Bronchial epithelial cell (primary cell): ENCODE measurements around the gene SLC4A5. TPM values are rescaled to one million over a fixed set of nuclear protein-coding genes. Genes with fewer than 3 reads are reported as not detected.
"Not testable (repeated sequence)": the region's sequence is repeated elsewhere in the genome, so short reads cannot be mapped to it uniquely, and the experiment has no call there.

Experiments used
- DNase-seq: peaks from one replicate; pipeline ENCODE4 v3.0.0-alpha.2; 2010; ENCODE audit warnings: low read depth
- FAIRE-seq: peaks from 2 replicates; lab custom pipeline; 2011; peaks lifted over from hg19 to GRCh38; lab: Jason Lieb, UNC
- H3K27me3 ChIP-seq: 2 replicates; pipeline ENCODE4 v1.5.1; 2011; ENCODE audit warnings: low read length; ENCODE audit not compliant: control insufficient read depth, insufficient read depth
- H3K36me3 ChIP-seq: 2 replicates; pipeline ENCODE4 v1.5.1; 2011; ENCODE audit warnings: low read length; ENCODE audit not compliant: control insufficient read depth, insufficient read depth
- H3K4me3 ChIP-seq: 2 replicates; pipeline ENCODE4 v1.5.1; 2011; ENCODE audit warnings: mild to moderate bottlenecking, low read depth, low read length, control low read depth
- total RNA-seq: library from RNA; depleted of rRNA; stranded (reverse); fragments of >200 nt; gene quantifications from 2 replicates; pipeline ENCODE4 v1.2.1, GENCODE V29; 2014
- TF ChIP-seq, protein P1 (sequence below): IDR thresholded peaks from 2 replicates; pipeline ENCODE4 v1.5.1; 2011; ENCODE audit warnings: mild to moderate bottlenecking, moderate library complexity, low read length, control low read depth, inconsistent platforms; ENCODE audit not compliant: insufficient read depth, severe bottlenecking

The SLC4A5 gene
- total RNA-seq, 1 donor from 2014 or later = under 0.01 TPM

DNA sequence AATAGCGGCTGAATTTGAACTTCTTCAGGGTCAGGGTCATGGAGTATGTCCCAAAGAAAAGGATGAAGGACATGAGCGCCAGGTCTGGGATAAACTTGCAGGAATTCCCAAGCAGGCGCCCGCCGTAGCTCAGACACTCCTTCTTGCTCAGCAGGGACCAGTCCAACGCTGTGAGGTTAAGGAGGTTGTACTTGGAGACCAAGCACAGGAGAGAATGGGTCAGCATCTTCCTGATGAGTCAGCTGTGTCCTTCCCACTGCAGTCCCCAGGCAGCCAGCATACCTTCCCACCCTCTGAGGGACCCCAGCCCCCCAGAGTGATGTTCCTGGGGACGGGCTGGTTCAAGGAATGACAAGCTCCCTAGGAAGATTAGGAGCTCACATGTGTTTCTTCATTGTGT, 103.9 kb downstream of the SLC4A5 start:
- Histone ChIP-seq H3K4me3 (no peak overlapping the region), H3K36me3 (no peaks in the 10 kb centered on the region), H3K27me3 (peaks cover 2% of the 10 kb centered on the region)
- no peak for DNase-seq
- FAIRE-seq = no peak
- TF ChIP-seq, protein P1, sequence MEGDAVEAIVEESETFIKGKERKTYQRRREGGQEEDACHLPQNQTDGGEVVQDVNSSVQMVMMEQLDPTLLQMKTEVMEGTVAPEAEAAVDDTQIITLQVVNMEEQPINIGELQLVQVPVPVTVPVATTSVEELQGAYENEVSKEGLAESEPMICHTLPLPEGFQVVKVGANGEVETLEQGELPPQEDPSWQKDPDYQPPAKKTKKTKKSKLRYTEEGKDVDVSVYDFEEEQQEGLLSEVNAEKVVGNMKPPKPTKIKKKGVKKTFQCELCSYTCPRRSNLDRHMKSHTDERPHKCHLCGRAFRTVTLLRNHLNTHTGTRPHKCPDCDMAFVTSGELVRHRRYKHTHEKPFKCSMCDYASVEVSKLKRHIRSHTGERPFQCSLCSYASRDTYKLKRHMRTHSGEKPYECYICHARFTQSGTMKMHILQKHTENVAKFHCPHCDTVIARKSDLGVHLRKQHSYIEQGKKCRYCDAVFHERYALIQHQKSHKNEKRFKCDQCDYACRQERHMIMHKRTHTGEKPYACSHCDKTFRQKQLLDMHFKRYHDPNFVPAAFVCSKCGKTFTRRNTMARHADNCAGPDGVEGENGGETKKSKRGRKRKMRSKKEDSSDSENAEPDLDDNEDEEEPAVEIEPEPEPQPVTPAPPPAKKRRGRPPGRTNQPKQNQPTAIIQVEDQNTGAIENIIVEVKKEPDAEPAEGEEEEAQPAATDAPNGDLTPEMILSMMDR = no peak

DNA sequence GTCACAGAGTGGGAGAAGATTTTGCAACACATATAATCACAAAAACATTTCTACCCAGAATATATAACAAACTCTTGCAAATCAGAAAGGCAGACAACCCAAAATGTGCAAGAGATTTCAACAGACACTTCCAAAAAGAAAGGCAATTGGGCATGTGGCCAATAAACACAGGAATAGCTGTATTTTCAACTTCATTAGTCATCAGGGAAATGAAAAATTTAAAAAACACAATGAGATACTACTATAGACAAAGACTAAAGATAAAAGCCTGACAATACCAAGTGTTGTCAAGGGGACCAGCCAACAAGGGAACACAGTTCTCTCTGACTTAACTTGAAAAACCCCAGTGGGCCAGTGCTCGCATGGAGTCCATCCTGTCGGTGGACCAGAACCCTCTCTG, 104.3 kb downstream of the SLC4A5 start:
- TF ChIP-seq, protein P1 = no peak
- peaks cover 2% of the 10 kb centered on the region for H3K27me3 ChIP-seq
- no peaks in the 10 kb centered on the region for H3K36me3 ChIP-seq
- DNase-seq = peak; percentile 59
- no peak for FAIRE-seq
- H3K4me3 ChIP-seq = no peak overlapping the region

DNA sequence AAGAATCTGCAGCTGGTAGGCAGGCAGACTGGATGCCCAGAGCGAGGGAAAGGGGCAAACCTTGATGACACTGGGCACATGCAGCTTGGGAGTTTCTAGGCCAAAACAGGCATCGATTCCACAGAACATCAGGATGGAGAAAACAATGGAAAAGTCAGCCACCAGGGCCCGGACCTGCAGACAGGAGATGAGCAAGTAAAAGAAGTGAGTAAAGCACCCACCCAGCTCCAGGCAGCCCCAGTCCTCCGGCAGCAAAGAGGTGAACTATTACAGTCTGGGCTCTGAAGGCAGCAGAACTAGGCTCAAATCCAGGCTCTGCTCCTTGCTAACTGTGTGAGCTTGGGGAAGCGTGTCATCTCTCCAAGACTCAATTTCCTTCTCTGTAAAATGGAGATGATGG, 108.2 kb downstream of the SLC4A5 start:
- no peak for FAIRE-seq
- no peak overlapping the region for H3K4me3 ChIP-seq

DNA sequence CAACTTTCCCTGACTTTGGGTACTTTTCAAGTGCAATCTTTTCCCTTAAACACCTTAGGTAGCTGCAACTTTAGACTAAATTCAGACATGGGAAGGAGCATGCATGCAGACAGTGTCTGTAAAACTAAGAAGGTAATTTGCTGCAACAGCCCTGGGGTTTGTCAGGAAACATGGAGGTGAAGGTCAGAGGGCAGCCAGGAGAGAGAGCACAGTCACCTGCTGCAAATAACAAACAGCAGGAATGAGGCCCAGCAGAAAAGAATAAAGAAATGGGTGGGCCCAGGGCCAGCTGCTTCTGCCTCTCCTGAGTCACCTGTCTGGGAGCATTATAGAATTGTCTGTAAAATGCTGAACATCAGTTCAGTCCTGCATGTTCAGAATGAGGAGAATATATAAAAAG, 109.6 kb downstream of the SLC4A5 start:
- FAIRE-seq = no peak
- H3K4me3 ChIP-seq = no peak overlapping the region
- H3K36me3 ChIP-seq = no peaks in the 10 kb centered on the region
- TF ChIP-seq, protein P1 = no peak
- peaks cover 2% of the 10 kb centered on the region for H3K27me3 ChIP-seq
- DNase-seq = no peak

More for the DNA sequence above, 108.2 kb downstream of the SLC4A5 start:
- TF ChIP-seq, protein P1 = no peak
- DNase-seq = no peak
- peaks cover 2% of the 10 kb centered on the region for H3K27me3 ChIP-seq
- no peaks in the 10 kb centered on the region for H3K36me3 ChIP-seq

DNA sequence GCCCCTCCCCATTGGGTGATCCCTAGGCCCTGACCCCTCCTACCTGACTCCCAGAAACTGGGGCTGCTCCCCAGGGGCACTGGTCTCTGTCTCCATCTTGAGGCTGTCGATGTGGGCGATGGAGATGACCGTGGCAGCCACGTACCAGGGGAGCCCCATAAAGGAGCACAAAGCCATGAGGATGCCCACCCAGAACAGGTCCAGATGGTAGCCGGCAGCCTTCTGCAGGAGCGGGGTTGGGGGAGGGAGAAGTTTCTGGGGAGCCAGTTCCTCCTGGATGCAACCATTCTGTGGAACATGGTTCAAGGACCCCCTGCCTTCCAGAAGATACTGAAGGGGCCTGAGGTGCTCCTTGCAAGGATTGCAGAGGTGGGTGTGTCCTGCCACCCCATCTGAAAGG, 110.8 kb downstream of the SLC4A5 start:
- TF ChIP-seq, protein P1 = no peak
- FAIRE-seq (no peak), DNase-seq (no peak)
- Histone ChIP-seq H3K36me3 (no peaks in the 10 kb centered on the region), H3K4me3 (no peak overlapping the region), H3K27me3 (peaks cover 2% of the 10 kb centered on the region)

DNA sequence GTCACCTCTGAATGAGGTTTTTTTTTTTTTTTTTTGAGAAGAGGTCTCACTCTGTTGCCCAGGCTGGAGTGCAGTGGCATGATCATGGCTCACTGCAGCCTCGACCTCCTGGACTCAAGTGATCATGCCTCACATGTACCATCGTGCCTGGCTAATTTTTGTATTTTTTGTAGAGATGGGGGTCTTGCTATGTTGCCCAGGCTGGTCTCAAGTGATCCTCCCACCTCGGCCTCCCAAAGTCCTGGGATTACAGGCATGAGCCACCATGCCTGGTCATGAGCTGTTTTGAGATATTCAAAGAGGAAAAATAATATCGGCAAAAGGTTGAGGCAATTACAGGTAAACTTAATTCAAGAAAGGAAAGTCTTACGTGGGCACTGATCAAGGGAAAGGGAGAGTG, 113.4 kb downstream of the SLC4A5 start:
- not testable (repeated sequence) for H3K27me3 ChIP-seq, DNase-seq, FAIRE-seq, H3K36me3 ChIP-seq, H3K4me3 ChIP-seq
